Islet precursor cell (in vitro differentiated cells): ENCODE data around the gene KRT33B.

Experiments used
- DNase-seq: peaks from one replicate; pipeline ENCODE4 v3.0.0-alpha.2; 2018

KRT33B gene

DNA sequence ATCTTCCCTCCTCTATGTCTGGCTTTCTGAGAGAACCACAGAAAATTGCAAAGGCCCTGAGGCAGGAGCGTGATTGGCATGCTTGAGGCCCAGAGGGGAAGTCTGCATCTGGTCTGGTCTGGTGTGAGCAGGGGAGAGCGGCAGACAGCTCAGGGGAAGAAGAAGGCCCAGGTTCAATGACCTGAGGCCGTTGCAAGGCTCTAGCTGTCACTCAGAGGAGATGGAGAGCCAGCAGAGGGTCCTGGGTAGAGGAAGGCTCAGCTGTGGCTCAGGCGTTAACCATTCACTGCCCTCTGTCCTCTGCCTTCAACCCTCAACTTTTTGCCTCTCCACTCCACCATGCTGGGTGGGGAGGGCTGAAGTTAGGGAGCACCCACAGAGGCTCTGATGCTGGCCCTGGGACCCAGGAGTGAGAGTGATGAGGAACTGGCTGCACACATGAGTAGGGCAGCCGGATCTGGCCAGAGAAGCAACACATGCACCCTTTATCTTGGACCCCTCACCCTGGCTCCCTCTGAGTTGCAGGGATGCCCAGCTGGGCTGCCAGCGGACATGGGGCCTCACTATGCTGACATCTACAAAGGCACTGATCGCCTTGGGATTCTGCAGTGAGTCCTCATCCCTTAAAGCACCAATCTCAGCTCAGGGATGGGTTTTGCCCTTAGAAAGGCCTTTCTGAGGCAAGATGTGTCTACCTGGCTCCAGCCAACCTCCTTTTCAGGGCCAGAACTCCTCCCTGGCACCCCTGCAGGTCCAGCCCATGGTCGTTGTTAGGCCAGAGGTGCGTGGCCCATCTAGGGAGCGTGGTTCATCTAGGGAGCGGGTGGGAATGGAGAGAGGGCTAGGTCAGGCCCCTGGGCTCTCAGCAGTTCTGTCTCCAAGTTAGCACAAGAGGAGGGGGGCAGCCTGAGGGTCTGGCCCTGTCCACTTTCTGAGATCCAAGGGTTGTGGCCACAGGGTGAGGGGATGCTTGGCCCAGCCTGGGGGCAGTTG, 46.4 kb downstream of the KRT33B start:
- peak; percentile 90 for DNase-seq

- DNase-seq: peak; percentile 46
Observed at GRCh38 chr17:41322094-41322902, 47.3 kb downstream of the KRT33B start.

DNA sequence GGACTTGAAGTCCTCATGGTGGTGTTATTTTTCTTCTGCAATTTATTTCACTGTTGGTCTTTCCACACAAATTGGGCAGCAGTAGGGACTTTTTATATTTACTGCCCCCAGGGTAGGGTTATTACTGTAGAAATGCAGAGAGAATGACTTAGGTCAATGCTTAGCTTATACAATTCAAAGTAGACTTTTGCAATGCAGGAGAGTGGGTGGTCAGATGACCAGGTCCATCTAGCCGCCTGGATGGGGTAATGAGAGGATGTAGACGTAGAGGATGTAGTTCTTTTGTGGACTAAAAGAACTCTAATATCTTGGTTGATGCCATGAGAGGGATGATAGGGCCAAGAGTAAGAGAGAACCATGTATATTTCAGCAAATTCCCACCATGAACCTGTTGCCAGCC, 51.4 kb downstream of the KRT33B start:
- peak; percentile 13 for DNase-seq

- peak; percentile 40 for DNase-seq
Observed at GRCh38 chr17:41315814-41316445, 53.7 kb downstream of the KRT33B start.

GRCh38 chr17:41315204-41315794, 54.3 kb downstream of the KRT33B start, which contains the start of gene KRTAP17-1:
Gene KRTAP17-1 (minus strand): TSS chr17:41315710. CDS start chr17:41315650, 60 bp downstream.
- peak; percentile 46 for DNase-seq
